Stimulated activated CD8-positive, alpha-beta memory T cell treated with anti-CD3 and anti-CD28 coated beads, Interleukin-4, amount 100 ng/mL, for 24 hours (primary cell): Measurements from ENCODE around the gene EFCAB6.

ENCODE experiments used
- DNase-seq: peaks from one replicate; pipeline ENCODE4 v3.0.0-alpha.2; 2020; ENCODE audit warnings: low read depth

EFCAB6 gene

GRCh38 chr22:43802897-43803495 lies 9.1 kb downstream of the EFCAB6 start:
- DNase-seq = no peak

GRCh38 chr22:43800970-43801369 lies 11.1 kb downstream of the EFCAB6 start:
- DNase-seq = no peak

- DNase-seq = no peak
These were observed 13.6 kb downstream of the EFCAB6 start for GRCh38 chr22:43798492-43798891.

- DNase-seq = no peak
These were observed 15.5 kb downstream of the EFCAB6 start for GRCh38 chr22:43796567-43796966.

GRCh38 chr22:43795320-43795719 lies 16.8 kb downstream of the EFCAB6 start:
- no peak for DNase-seq

- no peak for DNase-seq
These were observed 19.2 kb downstream of the EFCAB6 start for GRCh38 chr22:43792905-43793304.

- no peak for DNase-seq
These were observed 22.7 kb downstream of the EFCAB6 start for GRCh38 chr22:43789452-43789851.

- no peak for DNase-seq
These were observed 28.3 kb downstream of the EFCAB6 start for GRCh38 chr22:43783777-43784176.

GRCh38 chr22:43782448-43782847 lies 29.7 kb downstream of the EFCAB6 start:
- no peak for DNase-seq

- no peak for DNase-seq
These were observed 34.8 kb downstream of the EFCAB6 start for GRCh38 chr22:43777286-43777685.

- no peak for DNase-seq
These were observed 35.9 kb downstream of the EFCAB6 start for GRCh38 chr22:43776081-43776670.

- DNase-seq = no peak
These were observed 37.7 kb downstream of the EFCAB6 start for GRCh38 chr22:43774318-43774915.

- no peak for DNase-seq
These were observed 39.3 kb downstream of the EFCAB6 start for GRCh38 chr22:43772831-43773230.

GRCh38 chr22:43755452-43755851 lies 56.7 kb downstream of the EFCAB6 start:
- DNase-seq = no peak

GRCh38 chr22:43755011-43755410 lies 57.1 kb downstream of the EFCAB6 start:
- no peak for DNase-seq

- DNase-seq = no peak
These were observed 57.9 kb downstream of the EFCAB6 start for GRCh38 chr22:43754176-43754575.

- DNase-seq = no peak
These were observed 58.4 kb downstream of the EFCAB6 start for GRCh38 chr22:43753688-43754087.

- DNase-seq = no peak
These were observed 61.4 kb downstream of the EFCAB6 start for GRCh38 chr22:43750751-43751150.

GRCh38 chr22:43749473-43749872 lies 62.6 kb downstream of the EFCAB6 start:
- no peak for DNase-seq

GRCh38 chr22:43747877-43748276 lies 64.2 kb downstream of the EFCAB6 start:
- DNase-seq = no peak

- no peak for DNase-seq
These were observed 65.0 kb downstream of the EFCAB6 start for GRCh38 chr22:43747058-43747457.

GRCh38 chr22:43745783-43746356 lies 66.2 kb downstream of the EFCAB6 start:
- DNase-seq = no peak

- DNase-seq = no peak
These were observed 66.7 kb downstream of the EFCAB6 start for GRCh38 chr22:43745411-43745770.
